ENCODE data around the gene LRRN4CL.

GRCh38 chr11:62705413-62705812 lies 16.1 kb upstream of the LRRN4CL start:
- TF ChIP-seq POLR2A (IDR thresholded peaks at IDR 0.05) (no peak), CTCF (IDR thresholded peaks at IDR 0.05) (no peak)

Measured in uterus (tissue), 2 donors.